ENCODE data around the gene C2CD3. TPM values are rescaled to one million over a fixed set of nuclear protein-coding genes. Genes with fewer than 3 reads are reported as not detected.
"Not testable (repeated sequence)": the region's sequence is repeated elsewhere in the genome, so short reads cannot be mapped to it uniquely, and the experiment has no call there.

C2CD3 gene
- total RNA-seq, 1 donor from 2014 or later, result 27.6 TPM

DNA sequence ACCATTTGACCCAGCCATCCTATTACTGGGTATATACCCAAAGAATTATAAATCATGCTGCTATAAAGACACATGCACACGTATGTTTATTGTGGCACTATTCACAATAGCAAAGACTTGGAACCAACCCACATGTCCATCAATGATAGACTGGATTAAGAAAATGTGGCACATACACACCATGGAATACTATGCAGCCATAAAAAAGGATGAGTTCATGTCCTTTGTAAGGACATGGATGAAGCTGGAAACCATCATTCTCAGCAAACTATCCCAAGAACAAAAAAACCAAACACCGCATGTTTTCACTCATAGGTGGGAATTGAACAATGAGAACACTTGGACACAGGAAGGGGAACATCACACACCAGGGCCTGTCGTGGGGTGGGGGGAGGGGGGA lies 105.3 kb downstream of the C2CD3 start:
- not testable (repeated sequence) for DNase-seq (ENCODE audit: low read depth)

DNA sequence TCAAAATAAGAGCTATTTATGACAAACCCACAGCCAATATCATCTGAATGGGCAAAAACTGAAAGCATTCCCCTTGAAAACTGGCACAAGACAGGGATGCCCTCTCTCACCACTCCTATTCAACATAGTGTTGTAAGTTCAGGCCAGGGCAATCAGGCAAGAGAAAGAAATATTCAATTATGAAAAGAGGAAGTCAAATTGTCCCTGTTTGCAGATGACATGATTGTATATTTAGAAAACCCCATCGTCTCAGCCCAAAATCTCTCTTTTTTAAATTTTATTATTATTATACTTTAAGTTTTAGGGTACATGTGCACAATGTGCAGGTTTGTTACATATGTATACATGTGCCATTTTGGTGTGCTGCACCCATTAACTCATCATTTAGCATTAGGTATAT lies 107.2 kb downstream of the C2CD3 start:
- not testable (repeated sequence) for DNase-seq (ENCODE audit: low read depth)

DNA sequence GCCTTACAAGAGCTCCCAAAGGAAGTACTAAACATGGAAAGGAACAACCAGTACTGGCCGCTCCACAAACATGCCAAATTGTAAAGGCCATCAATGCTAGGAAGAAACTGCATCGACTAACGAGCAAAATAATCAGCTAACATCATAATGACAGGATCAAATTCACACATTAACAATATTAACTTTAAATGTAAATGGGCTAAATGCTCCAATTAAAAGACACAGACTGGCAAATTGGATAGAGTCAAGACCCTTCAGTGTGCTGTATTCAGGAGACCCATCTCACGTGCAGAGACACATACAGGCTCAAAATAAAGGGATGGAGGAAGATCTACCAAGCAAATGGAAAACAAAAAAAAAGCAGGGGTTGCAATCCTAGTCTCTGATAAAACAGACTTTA lies 109.2 kb downstream of the C2CD3 start:
- not testable (repeated sequence) for DNase-seq (ENCODE audit: low read depth)

- peak; percentile 24 for DNase-seq (ENCODE audit: low read depth)
Observed at GRCh38 chr11:74057249-74058151, 113.3 kb downstream of the C2CD3 start.

- peak; percentile 80 for DNase-seq (ENCODE audit: low read depth)
Observed at GRCh38 chr11:74055938-74056337, 114.9 kb downstream of the C2CD3 start.

GRCh38 chr11:74050465-74050864 lies 120.3 kb downstream of the C2CD3 start:
- no peak for DNase-seq (ENCODE audit: low read depth)

- no peak for DNase-seq (ENCODE audit: low read depth)
Observed at GRCh38 chr11:74048993-74049392, 121.8 kb downstream of the C2CD3 start.

DNA sequence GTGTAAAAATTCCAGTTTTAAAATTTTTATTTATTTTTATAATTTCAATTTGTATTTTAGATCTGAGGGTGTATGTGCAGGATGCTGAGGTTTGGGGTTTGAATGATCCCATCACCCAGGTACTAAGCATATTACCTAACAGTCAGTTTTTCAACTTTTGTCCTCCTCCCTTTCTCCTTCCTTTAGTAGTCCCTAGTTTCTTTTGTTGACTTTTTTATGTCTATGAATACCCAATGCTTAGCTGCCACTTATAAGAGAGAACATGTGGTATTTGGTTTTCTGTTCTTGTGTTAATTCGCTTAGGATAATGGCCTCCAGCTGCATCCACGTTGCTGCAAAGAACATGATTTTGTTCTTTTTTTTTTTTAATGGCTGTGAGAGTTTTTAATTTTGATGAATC lies 126.3 kb downstream of the C2CD3 start:
- DNase-seq (ENCODE audit: low read depth), result no peak

DNA sequence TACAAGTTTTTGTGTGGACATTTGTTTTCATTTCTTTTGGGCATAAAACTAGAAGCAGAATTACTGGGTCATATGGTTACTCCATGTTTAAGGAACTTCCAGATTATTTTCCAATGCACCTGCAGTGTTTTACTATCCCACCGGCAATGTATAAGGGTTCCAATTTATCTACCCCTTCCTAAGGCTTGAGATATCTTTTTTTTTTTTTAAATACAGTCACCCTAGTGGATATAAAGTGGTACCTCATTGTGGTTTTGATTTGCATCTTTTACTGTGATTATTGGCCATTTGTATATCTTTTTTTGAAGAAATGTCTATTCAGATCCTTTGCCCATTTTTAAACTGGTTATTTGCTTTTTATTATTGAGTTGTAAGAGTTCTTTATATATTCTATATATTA lies 127.4 kb downstream of the C2CD3 start:
- no peak for DNase-seq (ENCODE audit: low read depth)

DNA sequence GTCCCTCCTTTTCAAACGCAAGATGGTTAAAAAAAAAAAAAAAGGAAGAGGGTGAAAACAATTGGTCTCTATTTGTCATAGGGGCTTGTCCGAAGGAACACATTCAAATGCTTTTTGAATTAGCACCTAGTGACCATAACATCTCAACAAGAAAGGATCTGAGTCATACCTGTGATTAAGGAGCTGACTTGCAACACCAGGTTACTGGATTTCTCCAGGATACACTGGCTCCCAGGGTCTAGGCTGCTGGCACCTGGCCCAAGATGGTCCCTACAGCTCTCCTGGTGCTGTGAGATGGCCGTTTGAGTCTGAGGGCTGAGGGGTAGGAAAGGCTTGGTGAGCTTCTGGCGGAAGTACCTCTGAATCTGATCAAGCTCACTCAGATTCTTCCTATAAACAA lies 133.5 kb downstream of the C2CD3 start:
- DNase-seq (ENCODE audit: low read depth), result peak; percentile 99

DNA sequence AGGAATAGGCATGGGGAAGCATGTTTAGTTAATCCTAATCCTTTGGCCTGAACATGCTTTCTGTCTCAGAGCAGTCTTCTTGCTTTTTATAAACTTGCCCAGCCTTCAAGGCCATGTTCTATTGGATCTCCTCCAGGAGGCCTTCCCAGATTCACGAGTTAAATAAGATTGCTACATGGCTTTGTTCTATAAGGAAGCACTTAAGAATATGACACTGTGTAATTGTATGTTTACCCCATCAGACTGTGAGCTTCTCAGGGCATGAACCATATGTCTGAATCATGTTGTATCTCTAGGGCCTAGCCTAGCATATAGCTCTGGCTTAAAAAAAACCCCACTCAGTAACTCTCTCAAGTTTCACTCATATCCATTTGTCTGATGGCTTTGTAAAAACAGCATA lies 135.5 kb downstream of the C2CD3 start:
- DNase-seq (ENCODE audit: low read depth), result no peak

DNA sequence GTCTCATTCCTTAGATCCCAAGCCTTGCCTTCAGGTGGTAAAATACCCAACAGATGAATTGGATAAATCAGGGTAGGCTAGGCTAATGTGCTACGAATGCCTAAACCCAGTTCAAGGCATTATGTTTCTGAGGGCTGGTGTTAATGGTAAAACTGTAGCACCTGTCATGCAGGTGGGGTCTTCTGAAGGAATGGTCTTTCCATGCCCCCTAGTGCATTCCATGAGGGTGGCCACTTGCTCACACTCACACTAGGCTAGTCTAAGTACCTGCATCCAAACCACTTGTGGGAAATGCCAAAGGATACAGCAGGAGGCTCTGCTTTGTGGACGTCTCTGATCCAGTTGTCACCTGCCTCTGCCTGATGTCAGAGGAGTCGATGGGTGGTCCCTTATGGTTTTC lies 137.8 kb downstream of the C2CD3 start:
- DNase-seq (ENCODE audit: low read depth), result no peak

GRCh38 chr11:74030723-74031676 lies 139.8 kb downstream of the C2CD3 start:
- DNase-seq (ENCODE audit: low read depth), result no peak

DNA sequence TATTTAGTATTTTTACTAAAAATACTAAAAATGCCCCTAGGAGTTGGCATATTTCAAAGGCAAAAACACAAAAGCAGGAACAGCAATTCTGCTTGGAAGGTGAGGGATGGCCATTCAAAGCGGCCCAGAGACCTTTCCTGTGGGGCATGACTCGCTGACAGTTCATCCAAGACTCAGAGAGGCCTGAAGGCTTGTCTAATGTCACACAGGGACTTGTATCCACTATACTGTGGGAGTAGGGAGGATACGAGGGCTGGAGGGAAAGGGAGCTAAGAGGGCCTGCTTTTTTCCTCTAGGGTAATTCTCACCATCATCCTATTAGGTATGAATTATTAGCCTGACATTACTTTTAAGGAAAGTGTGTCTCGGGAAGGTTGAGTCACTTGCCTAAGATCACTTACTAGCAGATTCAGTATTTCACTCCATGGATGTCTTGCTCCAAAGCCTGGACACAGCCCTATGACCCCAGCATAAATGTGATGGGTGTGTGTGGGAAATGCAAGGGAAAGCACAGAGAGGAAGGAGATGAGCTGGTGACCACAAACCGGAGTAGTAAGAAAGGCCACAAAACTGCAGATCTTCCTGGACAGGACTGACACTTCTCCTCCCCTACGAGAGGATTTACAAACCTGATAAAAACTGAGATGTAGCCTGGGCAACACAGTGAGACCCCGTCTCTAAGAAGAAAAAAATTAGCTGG lies 145.2 kb downstream of the C2CD3 start:
- peak; percentile 89 for DNase-seq (ENCODE audit: low read depth)

GRCh38 chr11:74024261-74025029 lies 146.4 kb downstream of the C2CD3 start:
- peak; percentile 69 for DNase-seq (ENCODE audit: low read depth)

DNA sequence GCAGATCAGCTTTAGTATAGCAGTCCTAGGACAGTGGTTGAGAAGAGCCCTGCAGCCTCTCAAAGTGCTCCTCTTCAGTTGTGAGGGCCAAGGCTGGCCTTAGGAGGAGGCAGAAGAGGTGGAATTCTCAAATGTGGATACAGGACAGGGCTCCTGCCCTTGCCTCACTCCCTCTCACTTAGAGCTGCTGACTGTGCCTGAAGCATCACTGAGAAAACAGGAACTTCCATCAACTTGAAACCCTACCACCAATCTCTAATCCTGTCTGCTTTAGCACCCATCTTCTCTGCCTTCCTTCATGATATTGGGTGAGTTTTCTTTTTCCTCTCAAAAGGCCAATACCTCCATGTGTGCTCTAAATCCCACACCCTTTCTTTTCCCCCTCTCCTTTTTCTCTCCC lies 147.5 kb downstream of the C2CD3 start:
- DNase-seq (ENCODE audit: low read depth), result no peak

DNA sequence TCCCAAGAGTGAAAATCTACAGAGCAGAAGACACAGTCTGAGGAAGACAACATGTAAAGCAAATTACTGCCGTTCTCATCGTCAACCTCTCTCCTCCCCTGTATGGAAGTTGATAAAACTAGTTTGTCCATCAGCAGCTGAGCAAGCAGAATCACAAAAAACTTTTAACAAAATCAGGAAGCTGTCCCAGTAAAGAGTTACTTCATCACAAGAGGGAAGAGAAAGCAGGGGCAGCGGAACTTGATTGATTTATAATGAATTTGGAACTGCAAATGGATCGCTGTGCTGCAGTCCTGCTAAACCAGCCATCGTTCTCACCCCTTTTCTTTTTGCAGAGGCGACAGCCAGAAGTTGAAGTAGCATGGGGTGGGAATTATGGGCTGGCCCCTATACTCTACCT lies 148.3 kb downstream of the C2CD3 start:
- DNase-seq (ENCODE audit: low read depth), result no peak

DNA sequence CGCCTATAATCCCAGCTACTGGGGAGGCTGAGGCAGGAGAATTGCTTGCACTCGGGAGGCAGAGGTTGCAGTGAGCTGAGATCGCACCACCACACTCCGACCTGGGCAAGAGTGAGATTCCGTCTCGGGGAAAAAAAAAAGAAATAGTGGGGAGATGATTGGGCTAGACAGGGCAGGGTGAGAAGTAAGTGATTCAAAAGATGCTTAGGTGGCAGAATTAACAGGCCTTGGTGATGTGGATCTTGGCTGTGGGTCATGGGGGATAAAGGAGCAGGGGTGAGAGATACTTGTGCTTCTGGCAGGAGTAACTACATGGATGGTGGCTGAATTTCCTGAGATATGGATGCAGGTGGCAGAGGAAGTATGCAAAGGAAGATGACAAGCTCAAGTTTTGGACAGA lies 148.8 kb downstream of the C2CD3 start:
- no peak for DNase-seq (ENCODE audit: low read depth)

DNA sequence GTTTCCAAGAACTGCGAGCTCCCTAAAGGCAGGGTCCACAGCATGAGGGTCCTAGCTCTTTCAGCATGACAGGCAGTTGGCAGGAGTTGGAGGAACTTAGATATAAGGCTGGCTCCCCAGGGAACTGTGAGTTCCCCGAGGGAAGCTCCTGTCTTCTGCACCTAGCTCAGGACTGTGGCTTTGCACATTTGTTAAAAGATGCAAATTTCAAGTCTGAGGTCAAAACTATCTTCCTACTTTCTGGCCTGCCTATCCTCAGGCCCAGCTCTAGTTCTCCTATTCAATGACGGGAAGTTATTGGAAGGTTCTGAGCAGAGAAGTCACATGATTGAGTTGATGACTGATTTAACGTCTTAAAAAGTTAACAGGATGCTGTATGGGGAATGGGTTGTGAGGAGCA lies 150.3 kb downstream of the C2CD3 start:
- no peak for DNase-seq (ENCODE audit: low read depth)

GRCh38 chr11:74019860-74020259 lies 150.9 kb downstream of the C2CD3 start:
- DNase-seq (ENCODE audit: low read depth), result peak; percentile 21

GRCh38 chr11:74019104-74019738 lies 151.6 kb downstream of the C2CD3 start:
- peak; percentile 34 for DNase-seq (ENCODE audit: low read depth)
